PFSK-1 (cell line): Measurements from ENCODE around the gene ZBTB7A.

Experiments used
- FOXP2 ChIP-seq: optimal IDR thresholded peaks from 2 replicates; pipeline ENCODE3; 2011; ENCODE audit warnings: borderline replicate concordance, control low read depth, inconsistent platforms; ENCODE audit not compliant: insufficient read depth; ENCODE audit errors: extremely low read length, extremely low read depth
- POLR2AphosphoS5 ChIP-seq: IDR thresholded peaks from 2 replicates; pipeline ENCODE4 v1.6.1; 2012; ENCODE audit warnings: low read depth, mild to moderate bottlenecking, control low read depth, low read length, moderate library complexity
- TAF1 ChIP-seq: IDR thresholded peaks from 2 replicates; pipeline ENCODE4 v1.6.1; 2012; ENCODE audit warnings: low read length, control low read depth, borderline replicate concordance; ENCODE audit not compliant: insufficient read depth
- TF ChIP-seq, protein P1 (sequence below), 2 experiments: IDR thresholded peaks; 2 replicates each; pipeline versions ENCODE4 v1.6.1 to v1.8.0; 2011 to 2012; ENCODE audit warnings: low read depth in 2 of 2, low read length in 2 of 2, control low read depth in 1 of 2, inconsistent platforms in 1 of 2, mild to moderate bottlenecking in 1 of 2, moderate library complexity in 1 of 2; ENCODE audit not compliant: insufficient read depth in 1 of 2

DNA sequence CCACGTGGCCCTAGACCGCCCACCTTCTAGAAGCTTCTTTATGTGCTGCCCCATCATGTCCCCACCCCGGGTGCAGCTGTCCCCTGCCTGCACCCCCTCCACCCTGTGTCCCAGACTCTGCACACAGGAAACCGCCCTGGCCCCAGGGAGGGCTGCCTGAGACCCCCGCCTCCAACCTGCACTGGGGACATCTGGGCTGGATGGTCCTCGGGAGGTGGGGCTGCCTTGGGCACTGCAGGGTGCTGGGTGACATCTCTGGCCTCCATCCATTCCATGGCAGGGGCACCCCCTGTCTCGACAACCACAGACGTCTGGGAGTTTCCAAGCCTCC, 17.8 kb upstream of the ZBTB7A start:
- no peak for TF ChIP-seq POLR2AphosphoS5
- TF ChIP-seq, protein P1, sequence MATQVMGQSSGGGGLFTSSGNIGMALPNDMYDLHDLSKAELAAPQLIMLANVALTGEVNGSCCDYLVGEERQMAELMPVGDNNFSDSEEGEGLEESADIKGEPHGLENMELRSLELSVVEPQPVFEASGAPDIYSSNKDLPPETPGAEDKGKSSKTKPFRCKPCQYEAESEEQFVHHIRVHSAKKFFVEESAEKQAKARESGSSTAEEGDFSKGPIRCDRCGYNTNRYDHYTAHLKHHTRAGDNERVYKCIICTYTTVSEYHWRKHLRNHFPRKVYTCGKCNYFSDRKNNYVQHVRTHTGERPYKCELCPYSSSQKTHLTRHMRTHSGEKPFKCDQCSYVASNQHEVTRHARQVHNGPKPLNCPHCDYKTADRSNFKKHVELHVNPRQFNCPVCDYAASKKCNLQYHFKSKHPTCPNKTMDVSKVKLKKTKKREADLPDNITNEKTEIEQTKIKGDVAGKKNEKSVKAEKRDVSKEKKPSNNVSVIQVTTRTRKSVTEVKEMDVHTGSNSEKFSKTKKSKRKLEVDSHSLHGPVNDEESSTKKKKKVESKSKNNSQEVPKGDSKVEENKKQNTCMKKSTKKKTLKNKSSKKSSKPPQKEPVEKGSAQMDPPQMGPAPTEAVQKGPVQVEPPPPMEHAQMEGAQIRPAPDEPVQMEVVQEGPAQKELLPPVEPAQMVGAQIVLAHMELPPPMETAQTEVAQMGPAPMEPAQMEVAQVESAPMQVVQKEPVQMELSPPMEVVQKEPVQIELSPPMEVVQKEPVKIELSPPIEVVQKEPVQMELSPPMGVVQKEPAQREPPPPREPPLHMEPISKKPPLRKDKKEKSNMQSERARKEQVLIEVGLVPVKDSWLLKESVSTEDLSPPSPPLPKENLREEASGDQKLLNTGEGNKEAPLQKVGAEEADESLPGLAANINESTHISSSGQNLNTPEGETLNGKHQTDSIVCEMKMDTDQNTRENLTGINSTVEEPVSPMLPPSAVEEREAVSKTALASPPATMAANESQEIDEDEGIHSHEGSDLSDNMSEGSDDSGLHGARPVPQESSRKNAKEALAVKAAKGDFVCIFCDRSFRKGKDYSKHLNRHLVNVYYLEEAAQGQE (IDR thresholded peaks at IDR 0.05; ENCODE audit: insufficient read depth in 1 of 2, low read depth in 2 of 2, low read length in 2 of 2): no peak
- no peak for TF ChIP-seq TAF1
- TF ChIP-seq FOXP2: no peak
